Coronary artery (tissue), 2 donors: ENCODE results near the gene CDT1.

ENCODE experiments used
- DNase-seq: peaks from one replicate; pipeline ENCODE4 v3.0.0-alpha.2; 2017; ENCODE audit warnings: low spot score
- H3K27ac ChIP-seq, 2 donors: fragments of 200-600 bp; sonication (generic); one replicate each; pipeline ENCODE4 v1.5.1; 2016 to 2019
- H3K4me3 ChIP-seq: fragments of 200-600 bp; sonication (generic); 2 replicates; pipeline ENCODE4 v1.5.1; 2016; ENCODE audit warnings: mild to moderate bottlenecking, moderate library complexity
- TF ChIP-seq, protein P1 (sequence below): fragments of 200-600 bp; sonication (generic); IDR thresholded peaks from one replicate; pipeline ENCODE4 v1.5.1; 2019; ENCODE audit warnings: antibody characterized with exemption

The CDT1 gene

DNA sequence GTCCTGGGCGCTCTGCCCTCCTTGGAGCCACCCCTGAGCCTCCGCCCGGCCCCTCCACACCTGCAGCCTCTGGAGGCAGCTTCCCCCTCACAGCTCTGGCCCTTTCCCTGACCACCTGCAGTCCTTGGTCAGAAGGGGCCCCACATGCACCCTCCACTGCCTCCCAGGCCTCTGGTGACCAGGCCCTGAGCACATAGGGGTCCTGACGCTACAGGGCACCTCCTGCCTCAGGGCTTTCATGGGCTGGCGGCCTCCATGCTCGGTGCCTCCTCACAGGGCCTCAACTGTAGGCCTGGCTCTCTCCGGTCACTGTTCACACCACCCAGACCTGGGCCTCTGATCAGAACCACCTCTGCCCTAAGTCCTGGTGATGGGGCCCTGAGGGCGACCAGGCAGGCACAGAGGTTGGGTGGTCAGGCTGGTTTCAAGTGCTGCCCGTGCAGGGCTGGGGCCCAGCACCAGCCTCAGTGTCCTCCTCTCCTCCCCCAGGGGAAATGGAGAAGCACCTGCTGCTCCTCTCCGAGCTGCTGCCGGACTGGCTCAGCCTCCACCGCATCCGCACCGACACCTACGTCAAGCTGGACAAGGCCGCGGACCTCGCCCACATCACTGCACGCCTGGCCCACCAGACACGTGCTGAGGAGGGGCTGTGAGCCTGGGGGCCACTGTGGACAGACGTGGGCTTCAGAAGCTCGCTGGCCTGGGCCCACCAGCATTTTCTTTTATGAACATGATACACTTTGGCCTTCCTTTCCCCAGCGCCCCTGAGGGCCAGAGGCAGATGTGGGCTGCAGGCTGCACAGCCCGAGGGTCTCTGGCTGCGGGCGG, 4.3 kb downstream of the CDT1 start:
- Histone ChIP-seq H3K4me3 (no peak overlapping the region), H3K27ac (no peak overlapping the region)
- no peak for DNase-seq
- TF ChIP-seq, protein P1, sequence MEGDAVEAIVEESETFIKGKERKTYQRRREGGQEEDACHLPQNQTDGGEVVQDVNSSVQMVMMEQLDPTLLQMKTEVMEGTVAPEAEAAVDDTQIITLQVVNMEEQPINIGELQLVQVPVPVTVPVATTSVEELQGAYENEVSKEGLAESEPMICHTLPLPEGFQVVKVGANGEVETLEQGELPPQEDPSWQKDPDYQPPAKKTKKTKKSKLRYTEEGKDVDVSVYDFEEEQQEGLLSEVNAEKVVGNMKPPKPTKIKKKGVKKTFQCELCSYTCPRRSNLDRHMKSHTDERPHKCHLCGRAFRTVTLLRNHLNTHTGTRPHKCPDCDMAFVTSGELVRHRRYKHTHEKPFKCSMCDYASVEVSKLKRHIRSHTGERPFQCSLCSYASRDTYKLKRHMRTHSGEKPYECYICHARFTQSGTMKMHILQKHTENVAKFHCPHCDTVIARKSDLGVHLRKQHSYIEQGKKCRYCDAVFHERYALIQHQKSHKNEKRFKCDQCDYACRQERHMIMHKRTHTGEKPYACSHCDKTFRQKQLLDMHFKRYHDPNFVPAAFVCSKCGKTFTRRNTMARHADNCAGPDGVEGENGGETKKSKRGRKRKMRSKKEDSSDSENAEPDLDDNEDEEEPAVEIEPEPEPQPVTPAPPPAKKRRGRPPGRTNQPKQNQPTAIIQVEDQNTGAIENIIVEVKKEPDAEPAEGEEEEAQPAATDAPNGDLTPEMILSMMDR: no peak

DNA sequence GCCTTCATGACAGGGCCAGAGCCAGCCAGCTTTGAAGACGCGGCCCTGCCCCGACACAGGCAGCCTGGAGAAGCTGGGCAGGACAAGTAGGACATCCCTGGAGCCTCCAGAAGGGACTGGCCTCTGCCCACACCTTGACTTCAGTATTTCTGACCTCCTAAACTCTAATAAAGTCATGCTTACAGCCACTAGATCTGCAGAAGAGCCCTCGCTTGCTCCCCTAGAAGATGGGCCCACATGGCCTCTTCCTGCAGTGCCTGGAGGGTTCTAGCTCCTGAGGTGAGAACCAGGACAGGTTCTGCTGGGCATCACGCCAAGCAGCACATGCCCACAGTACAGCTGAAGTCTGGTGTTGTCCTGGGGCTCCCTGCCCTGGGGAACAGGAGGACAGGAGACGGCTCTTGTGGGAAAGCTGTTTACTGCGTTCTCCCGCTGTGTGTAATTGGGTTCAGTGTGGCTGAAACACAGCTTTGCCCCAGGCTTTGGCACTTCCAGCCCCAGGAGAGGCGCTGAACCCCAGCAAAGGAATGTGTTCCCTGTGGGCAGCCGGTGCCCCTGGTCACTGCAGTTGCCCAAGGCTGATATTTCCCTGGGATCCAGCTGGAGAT, 5.6 kb downstream of the CDT1 start:
- H3K27ac ChIP-seq: no peak overlapping the region
- TF ChIP-seq, protein P1: no peak
- DNase-seq: no peak

DNA sequence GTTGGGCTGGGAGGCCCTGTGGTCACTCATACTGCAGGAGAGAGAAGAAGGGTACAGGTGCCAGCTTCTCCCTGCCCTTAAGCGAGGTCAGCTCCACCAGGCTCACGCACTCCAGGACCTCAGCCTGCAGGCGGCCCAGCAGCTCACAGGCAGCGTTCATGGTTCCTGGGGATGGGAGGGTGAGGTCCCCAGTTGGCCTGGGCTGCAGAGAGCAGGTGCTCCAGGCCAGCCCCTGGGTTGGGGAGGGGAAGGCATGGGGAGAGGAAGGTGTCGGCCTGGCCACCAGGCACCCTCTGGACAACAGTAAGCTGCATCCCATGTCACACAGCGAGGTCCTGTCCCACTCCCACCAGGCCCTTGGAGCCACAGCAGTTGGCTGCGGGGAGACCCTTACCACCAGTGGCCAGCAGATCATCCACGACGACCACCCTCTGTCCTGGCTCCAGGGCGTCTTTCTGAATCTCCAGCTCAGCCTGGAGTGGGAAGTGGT, 6.1 kb downstream of the CDT1 start:
- peak overlapping the region in 1 of 2 donors; percentile 89 for H3K27ac ChIP-seq
- TF ChIP-seq, protein P1: no peak
- no peak for DNase-seq

More for the DNA sequence above, 5.6 kb downstream of the CDT1 start:
- no peak overlapping the region for H3K4me3 ChIP-seq

DNA sequence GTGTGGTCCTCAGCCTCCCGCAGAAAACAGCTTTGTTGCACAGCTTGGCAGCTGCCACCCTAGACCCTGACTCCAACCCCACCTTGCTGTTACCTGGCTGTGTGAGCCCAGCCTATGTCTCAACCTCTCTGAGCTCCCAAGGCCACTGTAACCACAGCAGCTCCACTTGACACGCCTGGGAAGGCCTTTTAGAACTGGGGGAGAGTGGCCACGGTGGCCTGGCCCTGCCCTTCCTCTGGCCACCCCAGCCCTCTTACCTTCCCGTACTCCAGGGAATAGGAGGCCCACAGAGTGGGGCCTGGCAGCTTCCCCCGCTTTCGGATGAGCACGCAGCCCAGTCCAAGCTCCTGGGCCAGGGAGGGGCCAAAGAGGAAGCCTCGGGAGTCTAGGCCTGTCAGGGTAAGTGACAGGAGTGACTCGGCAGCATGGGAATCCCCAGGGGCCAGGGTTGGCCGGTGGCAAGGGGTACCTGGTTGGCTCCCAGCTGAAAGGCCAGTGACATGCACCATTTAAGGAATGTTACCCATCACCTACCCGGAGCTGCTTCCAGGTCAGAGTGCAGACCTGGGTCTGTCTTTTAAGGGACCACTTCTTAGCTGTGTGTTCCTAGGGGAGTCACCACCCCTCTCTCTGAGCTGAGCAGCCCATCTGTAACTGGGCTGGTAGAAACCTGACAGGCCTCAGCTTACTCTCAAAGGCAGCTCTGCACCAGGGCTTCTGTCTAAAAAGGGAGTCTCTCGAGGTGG, 6.8 kb downstream of the CDT1 start:
- H3K27ac ChIP-seq: peak overlapping the region; percentile 76 to 89
- H3K4me3 ChIP-seq: peak overlapping the region; percentile 79
- DNase-seq: no peak
- TF ChIP-seq, protein P1: no peak

More for the DNA sequence above, 6.1 kb downstream of the CDT1 start:
- H3K4me3 ChIP-seq: peak overlapping the region; percentile 79

DNA sequence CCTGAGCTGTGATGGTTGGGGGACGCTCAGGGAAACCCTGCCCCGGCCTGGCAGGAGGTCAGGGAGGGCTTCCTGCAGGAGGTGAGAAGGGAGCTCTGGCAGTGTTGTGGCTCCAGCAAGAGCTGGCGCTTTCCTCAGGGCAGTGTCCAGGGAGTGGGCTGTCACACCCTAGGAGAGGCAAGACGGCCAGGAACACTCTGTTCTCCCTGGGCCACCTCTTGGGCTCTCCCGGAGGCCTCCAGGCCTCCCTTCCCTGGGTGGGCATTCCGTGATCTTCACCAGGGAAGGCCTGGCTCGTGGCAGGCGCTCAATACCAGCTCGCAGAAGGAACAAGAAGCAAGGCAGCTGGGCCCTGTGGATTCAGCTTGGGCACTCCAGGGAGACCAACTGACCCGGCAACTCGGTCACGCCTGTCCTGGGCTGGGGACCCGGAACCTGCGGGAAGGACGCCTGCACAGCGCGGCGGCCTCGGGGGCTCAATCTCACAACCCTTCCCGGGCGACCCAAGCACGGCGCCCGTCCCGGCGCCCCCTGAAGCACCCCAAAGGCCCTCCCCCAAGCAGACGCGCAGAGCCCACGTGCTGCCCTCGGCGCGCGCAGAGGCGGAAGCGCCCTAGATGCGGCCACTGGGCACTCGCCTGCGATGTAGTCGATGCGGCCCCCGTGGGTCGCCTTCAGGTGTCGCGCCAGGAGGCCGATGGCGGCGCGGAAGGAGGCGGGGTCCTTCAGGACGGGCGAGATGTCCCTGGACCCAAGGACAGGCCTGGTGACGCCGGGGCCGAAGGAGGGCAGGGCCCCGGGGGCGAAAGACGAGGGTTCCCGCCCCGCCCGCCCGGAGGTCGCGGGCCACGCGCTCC, 7.6 kb downstream of the CDT1 start:
- H3K27ac ChIP-seq: peak overlapping the region; percentile 76 to 89
- DNase-seq: peak; percentile 86
- H3K4me3 ChIP-seq: peak overlapping the region; percentile 79
- TF ChIP-seq, protein P1: no peak

DNA sequence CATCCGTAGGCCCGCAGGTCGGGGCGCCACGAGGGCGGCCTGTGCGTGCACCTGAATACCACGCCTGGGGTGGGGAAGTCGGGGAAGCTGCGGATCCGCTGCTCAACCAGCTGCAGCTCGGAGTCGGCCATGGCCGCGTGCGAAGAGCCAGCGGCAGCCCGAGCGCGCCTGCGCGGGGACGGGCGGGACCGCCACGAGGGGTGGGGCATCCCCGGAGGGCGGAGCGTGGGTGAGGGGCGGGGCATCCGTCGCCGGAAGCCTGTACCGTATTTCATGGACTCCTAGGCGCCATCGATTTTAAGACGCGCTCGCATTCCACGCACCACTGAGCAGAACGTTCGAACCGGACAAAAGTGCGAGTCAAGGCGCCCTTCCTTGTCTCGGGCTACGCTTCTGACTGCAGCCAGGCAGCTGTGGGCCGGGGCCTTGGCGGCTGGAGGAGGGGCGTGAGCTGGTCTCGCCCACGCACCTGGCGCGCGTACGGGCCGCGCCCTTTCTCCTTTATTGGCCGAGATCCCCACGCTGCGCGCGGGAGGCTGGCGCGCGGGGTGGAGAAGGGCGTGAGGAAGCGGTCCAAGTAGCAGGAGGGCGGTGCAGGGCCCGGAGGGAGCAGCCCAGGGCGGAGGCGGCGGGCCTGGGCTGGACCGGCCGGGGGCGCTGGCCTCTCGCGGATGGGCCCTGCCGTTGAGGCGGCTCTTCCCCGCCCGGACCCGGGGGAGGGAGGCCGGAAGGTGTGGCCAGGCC, 8.4 kb downstream of the CDT1 start, which contains the start of gene APRT:
Gene APRT, minus strand, starts transcription at position 160 of the 744 bp plus-strand sequence. Its CDS starts 29 bp downstream, at position 131.
- peak within 1 kb of the TSS; percentile 79 for H3K4me3 ChIP-seq
- TF ChIP-seq, protein P1: no peak
- H3K27ac ChIP-seq: peak within 1 kb of the TSS; percentile 76 to 89
- peak; percentile 96 for DNase-seq
